A549 (cell line): ENCODE results near the gene LYRM2.

Experiments
- CHD2 ChIP-seq: fragments of 150-350 bp; IDR thresholded peaks from 2 replicates; pipeline ENCODE4 v1.6.1; 2014; ENCODE audit warnings: low read length; ENCODE audit not compliant: partially characterized antibody
- CTCF ChIP-seq: fragments of >200 bp; sonication (Bioruptor Twin); formaldehyde crosslinking; IDR thresholded peaks from 3 replicates; pipeline ENCODE4 v1.5.1; 2016
- FOSB ChIP-seq: fragments of 250-450 bp; sonication (Bioruptor Pico); IDR thresholded peaks from 2 replicates; pipeline ENCODE4 v1.5.0; 2020; ENCODE audit warnings: mild to moderate bottlenecking, moderate library complexity
- HDAC2 ChIP-seq: fragments of 200-600 bp; sonication (generic); IDR thresholded peaks from 2 replicates; pipeline ENCODE4 v1.6.1; 2016
- HOXA7 ChIP-seq: fragments of 250-450 bp; sonication (Bioruptor Pico); IDR thresholded peaks from 2 replicates; pipeline ENCODE4 v1.5.0; 2020; ENCODE audit warnings: mild to moderate bottlenecking, moderate library complexity
- HOXB13 ChIP-seq: fragments of 250-450 bp; sonication (Bioruptor Pico); IDR thresholded peaks from 2 replicates; pipeline ENCODE4 v1.5.0; 2020; ENCODE audit warnings: low read depth, mild to moderate bottlenecking, moderate library complexity
- JUN ChIP-seq, 2 experiments: fragments of >200 bp; sonication (Bioruptor Twin); formaldehyde crosslinking; IDR thresholded peaks; 2 replicates in 1 of 2; 3 replicates in 1 of 2; pipeline ENCODE4 v1.6.1; 2016 to 2017
- POLR2A ChIP-seq: IDR thresholded peaks from 2 replicates; pipeline ENCODE4 v1.6.1; 2012; ENCODE audit warnings: mild to moderate bottlenecking, low read length
- RAD21 ChIP-seq, 2 experiments: fragments of >200 bp in 1 of 2; sonication (Bioruptor Twin) in 1 of 2; formaldehyde crosslinking in 1 of 2; IDR thresholded peaks in 1 of 2; conservative IDR thresholded peaks in 1 of 2; 2 replicates in 1 of 2; 3 replicates in 1 of 2; pipeline ENCODE4 v1.6.1; 2012 to 2018; ENCODE audit warnings: inconsistent platforms in 1 of 2
- REST ChIP-seq: fragments of 200-600 bp; sonication (generic); IDR thresholded peaks from 2 replicates; pipeline ENCODE4 v1.6.1; 2016; ENCODE audit warnings: antibody characterized with exemption, mild to moderate bottlenecking, moderate library complexity
- SMC3 ChIP-seq: fragments of >200 bp; sonication (Bioruptor Twin); formaldehyde crosslinking; IDR thresholded peaks from 3 replicates; pipeline ENCODE4 v1.6.1; 2018; ENCODE audit warnings: inconsistent platforms

GRCh38 chr6:89685311-89685710, 46.8 kb upstream of the LYRM2 start:
- TF ChIP-seq CTCF (no peak), FOSB (no peak), HDAC2 (no peak), JUN (IDR thresholded peaks at IDR 0.05) (no peak), HOXA7 (no peak), RAD21 (conservative IDR thresholded peaks at IDR 0.05 in 1 of 2, IDR thresholded peaks at IDR 0.05 in 1 of 2) (no peak), SMC3 (no peak), REST (no peak), HOXB13 (CRISPR knock-in tag) (no peak), CHD2 (no peak), POLR2A (no peak)
